K562 (cell line): Measurements from ENCODE around the gene NR1D1. TPM values are rescaled to one million over a fixed set of nuclear protein-coding genes. Genes with fewer than 3 reads are reported as not detected.

ENCODE experiments used
- DIDO1 ChIP-seq: fragments of 450-650 bp; IDR thresholded peaks from 2 replicates; pipeline ENCODE4 v1.6.1; 2016; ENCODE audit warnings: low read depth, missing biosample characterization, missing genetic modification characterization
- FOXM1 ChIP-seq, 2 experiments: fragments of 450-650 bp in 1 of 2; sonication (generic) in 1 of 2; formaldehyde crosslinking in 1 of 2; IDR thresholded peaks; 2 replicates each; pipeline versions ENCODE4 v1.6.1 to v1.9.0; 2017 to 2022; ENCODE audit warnings: low read depth in 2 of 2, mild to moderate bottlenecking in 2 of 2, missing genetic modification reagents in 1 of 2, moderate library complexity in 1 of 2
- GATAD2A ChIP-seq: fragments of 450-650 bp; IDR thresholded peaks from 2 replicates; pipeline ENCODE4 v1.6.1; 2017
- GTF2A2 ChIP-seq: IDR thresholded peaks from 2 replicates; pipeline ENCODE4 v1.6.1; 2016; ENCODE audit warnings: mild to moderate bottlenecking, missing genetic modification characterization, missing compliant biosample characterization
- HNRNPL ChIP-seq: fragments of 200-400 bp; formaldehyde crosslinking; IDR thresholded peaks from 2 replicates; pipeline ENCODE4 v1.6.1; 2017; ENCODE audit warnings: low read depth, mild to moderate bottlenecking, low read length
- IRF2 ChIP-seq: sonication (generic); formaldehyde crosslinking; IDR thresholded peaks from 2 replicates; pipeline ENCODE4 v1.8.1; 2022; ENCODE audit warnings: mild to moderate bottlenecking, missing genetic modification reagents
- KDM1A ChIP-seq, 2 experiments: fragments of 450-650 bp; IDR thresholded peaks; 2 replicates each; pipeline ENCODE4 v1.6.1; 2016; ENCODE audit warnings: mild to moderate bottlenecking in 2 of 2
- LEF1 ChIP-seq: fragments of 450-650 bp; IDR thresholded peaks from 2 replicates; pipeline ENCODE4 v1.6.1; 2016; ENCODE audit warnings: mild to moderate bottlenecking
- NFIX ChIP-seq: fragments of 250-450 bp; sonication (Bioruptor Pico); IDR thresholded peaks from 2 replicates; pipeline ENCODE4 v1.4.0; 2020; ENCODE audit warnings: low read depth, mild to moderate bottlenecking, moderate library complexity
- POLR2B ChIP-seq: fragments of 450-650 bp; IDR thresholded peaks from 2 replicates; pipeline ENCODE4 v1.6.1; 2018; ENCODE audit warnings: low read depth; ENCODE audit not compliant: partially characterized antibody
- SAP30 ChIP-seq: fragments of 200-600 bp; sonication (generic); IDR thresholded peaks from 2 replicates; pipeline ENCODE4 v1.6.1; 2012; ENCODE audit warnings: borderline replicate concordance, low read depth, mild to moderate bottlenecking, moderate library complexity, low read length, control low read depth, inconsistent platforms; ENCODE audit not compliant: insufficient read depth, poor library complexity, severe bottlenecking
- ZNF282 ChIP-seq: sonication (generic); formaldehyde crosslinking; IDR thresholded peaks from 2 replicates; pipeline ENCODE4 v1.8.1; 2023; ENCODE audit warnings: missing genetic modification reagents
- polyA plus RNA-seq, 8 experiments: library from polyadenylated mRNA; depleted of rRNA in 4 of 8; stranded (reverse) in 5 of 8; unstranded in 3 of 8; fragments of >200 nt; fragmentation: Nextera tagmentation in 2 of 8; fragmentation: Illumina TruSeq in 1 of 8; extraction: Ambion mirVana in 2 of 8; extraction: Trizol in 1 of 8; gene quantifications; 2 replicates each; pipeline versions ENCODE4 v1.2.1 to v1.2.3, GENCODE V29; 2011 to 2014; ENCODE audit warnings: inconsistent platforms in 1 of 8, missing spikeins in 1 of 8
- total RNA-seq, 7 experiments: library from RNA; depleted of rRNA in 6 of 7; stranded (reverse); fragments of >200 nt in 6 of 7; fragmentation: Illumina TruSeq in 2 of 7; extraction: Trizol in 2 of 7; gene quantifications; 2 replicates each; pipeline versions ENCODE4 v1.2.1 to v1.2.3, GENCODE V29; 2011 to 2021; ENCODE audit warnings: low replicate concordance in 1 of 7

The NR1D1 gene
- total and polyA plus RNA-seq, 9 of the 15 experiments (the other 6 are each of a cell fraction or from before 2014, with no cell fraction given), result 0.25 to 7.7 (median 0.65) TPM

DNA sequence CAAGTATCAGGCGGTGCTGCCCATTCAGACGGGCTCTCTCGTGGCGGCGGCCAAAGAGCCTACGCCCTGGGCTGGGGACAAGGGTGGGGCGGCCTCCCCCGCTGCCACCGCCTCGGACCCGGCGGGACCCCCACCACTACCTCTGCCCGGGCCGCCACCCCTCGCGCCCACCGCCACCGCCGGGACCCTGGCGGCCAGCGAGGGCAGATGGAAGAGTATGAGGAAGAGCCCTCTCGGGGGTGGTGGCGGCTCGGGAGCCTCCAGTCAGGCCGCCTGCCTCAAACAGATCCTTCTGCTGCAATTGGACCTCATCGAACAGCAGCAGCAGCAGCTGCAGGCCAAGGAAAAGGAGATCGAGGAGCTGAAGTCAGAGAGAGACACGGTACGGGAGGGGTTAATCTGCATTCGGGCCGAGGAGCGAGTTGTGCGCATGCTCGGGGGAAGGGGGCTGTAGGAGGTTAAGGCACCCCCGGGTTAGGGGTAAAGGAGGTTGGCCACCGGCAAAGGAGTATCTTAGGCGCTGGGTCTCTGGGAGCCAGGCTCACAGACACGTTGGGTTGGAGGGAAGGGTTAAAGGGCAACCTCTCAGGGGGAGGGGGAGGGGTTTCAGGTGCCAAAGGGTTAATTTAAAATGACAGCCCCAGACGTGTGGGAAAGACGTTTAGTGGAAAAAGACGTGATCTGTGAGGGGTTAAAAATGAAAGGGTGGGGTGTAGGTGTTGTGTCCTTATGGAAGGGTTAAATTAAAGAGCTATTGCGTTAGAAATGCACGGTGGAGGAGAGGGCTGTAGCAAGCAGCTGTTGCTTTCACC lies 22.8 kb upstream of the NR1D1 start (continued):
- no peak for TF ChIP-seq HNRNPL
- TF ChIP-seq KDM1A (IDR thresholded peaks at IDR 0.05), result peak in 1 of 2 experiments; percentile 100; a peak in 2 of 4 replicates
- TF ChIP-seq ZNF282 (CRISPR knock-in tag), result no peak
- TF ChIP-seq LEF1, result no peak
- TF ChIP-seq GTF2A2 (tag), result no peak
- TF ChIP-seq POLR2B, result peak; percentile 51
- TF ChIP-seq SAP30, result peak; percentile 17
- TF ChIP-seq GATAD2A, result peak; percentile 84; the same call in 1 of the 2 replicates
- TF ChIP-seq FOXM1 (IDR thresholded peaks at IDR 0.05; ENCODE audit: low read depth), result peak; percentile 86
- no peak for TF ChIP-seq FOXM1 (CRISPR knock-in tag; IDR thresholded peaks at IDR 0.05; ENCODE audit: low read depth)
- no peak for TF ChIP-seq NFIX (CRISPR knock-in tag)
- TF ChIP-seq IRF2 (CRISPR knock-in tag), result no peak
- TF ChIP-seq DIDO1 (tag), result no peak
